ENCODE data around the gene C12orf57. TPM values are rescaled to one million over a fixed set of nuclear protein-coding genes. Genes with fewer than 3 reads are reported as not detected.

Gene C12orf57
- total and polyA plus RNA-seq, 2 of the 13 experiments (the other 11 are each of a cell fraction or from before 2014, with no cell fraction given): 84.0 to 287 TPM

- TF ChIP-seq ELK4 (CRISPR knock-in tag; IDR thresholded peaks at IDR 0.05; ENCODE audit: borderline replicate concordance) (0 out of 2 replicates have a peak, but pooled peaks have one; percentile 42), KLF13 (CRISPR knock-in tag; IDR thresholded peaks at IDR 0.05) (no peak), RNF2 (conservative IDR thresholded peaks at IDR 0.05; ENCODE audit: low read depth) (peak; percentile 51; the same call in 1 of the 2 replicates), NONO (IDR thresholded peaks at IDR 0.05) (no peak), NONO (CRISPR knock-in tag; conservative IDR thresholded peaks at IDR 0.05) (0 out of 2 replicates have a peak, but pooled peaks have one; percentile 9), RARA (CRISPR knock-in tag; IDR thresholded peaks at IDR 0.05) (0 out of 2 replicates have a peak, but pooled peaks have one; percentile 44), ARNTL (CRISPR knock-in tag; IDR thresholded peaks at IDR 0.05) (0 out of 2 replicates have a peak, but pooled peaks have one; percentile 30), ZNF749 (CRISPR knock-in tag; IDR thresholded peaks at IDR 0.05; ENCODE audit: borderline replicate concordance) (0 out of 2 replicates have a peak, but pooled peaks have one; percentile 19), DNMT3B (CRISPR knock-in tag; conservative IDR thresholded peaks at IDR 0.05) (peak; percentile 59; the same call in 1 of the 2 replicates), DMAP1 (CRISPR knock-in tag; IDR thresholded peaks at IDR 0.05) (no peak), HMGA1 (CRISPR knock-in tag; conservative IDR thresholded peaks at IDR 0.05) (no peak), ZNF841 (CRISPR knock-in tag; IDR thresholded peaks at IDR 0.05; ENCODE audit: borderline replicate concordance) (0 out of 2 replicates have a peak, but pooled peaks have one; percentile 15), NPAS2 (CRISPR knock-in tag; IDR thresholded peaks at IDR 0.05; ENCODE audit: borderline replicate concordance) (no peak), SMAD1 (CRISPR knock-in tag; IDR thresholded peaks at IDR 0.05; ENCODE audit: borderline replicate concordance, low read depth) (peak; percentile 57; the same call in 1 of the 2 replicates), FOXC1 (CRISPR knock-in tag; IDR thresholded peaks at IDR 0.05; ENCODE audit: borderline replicate concordance) (peak; percentile 50; the same call in 1 of the 2 replicates), ARID4A (CRISPR knock-in tag; IDR thresholded peaks at IDR 0.05; ENCODE audit: borderline replicate concordance) (peak; percentile 73), PAXIP1 (CRISPR knock-in tag; conservative IDR thresholded peaks at IDR 0.05) (peak; percentile 25; the same call in 1 of the 2 replicates), ZNF629 (CRISPR knock-in tag; conservative IDR thresholded peaks at IDR 0.05) (0 out of 2 replicates have a peak, but pooled peaks have one; percentile 27), YEATS2 (CRISPR knock-in tag; IDR thresholded peaks at IDR 0.05; ENCODE audit: borderline replicate concordance) (peak; percentile 65; the same call in 1 of the 2 replicates), HOXD1 (CRISPR knock-in tag; IDR thresholded peaks at IDR 0.05) (peak; percentile 76; the same call in 1 of the 2 replicates)
Observed at GRCh38 chr12:6944381-6945186, 762 bp downstream of the C12orf57 start (continued).
